BLaER1 (cell line): ENCODE results near the gene LRIG1.

Source experiments
- H3K27ac ChIP-seq: shearing (Covaris generic); formaldehyde crosslinking; 2 replicates; pipeline ENCODE4 v1.8.1; 2022
- H3K27me3 ChIP-seq: shearing (Covaris generic); formaldehyde crosslinking; 2 replicates; pipeline ENCODE4 v1.8.1; 2022
- H3K36me3 ChIP-seq: shearing (Covaris generic); formaldehyde crosslinking; 2 replicates; pipeline ENCODE4 v1.8.1; 2022
- H3K4me1 ChIP-seq: shearing (Covaris generic); formaldehyde crosslinking; 2 replicates; pipeline ENCODE4 v1.8.1; 2022
- H3K4me2 ChIP-seq: shearing (Covaris generic); formaldehyde crosslinking; 2 replicates; pipeline ENCODE4 v1.8.1; 2022
- H3K4me3 ChIP-seq: shearing (Covaris generic); formaldehyde crosslinking; 2 replicates; pipeline ENCODE4 v1.8.1; 2022
- H3K9ac ChIP-seq: shearing (Covaris generic); formaldehyde crosslinking; 2 replicates; pipeline ENCODE4 v1.8.1; 2022
- H3K9me3 ChIP-seq: shearing (Covaris generic); formaldehyde crosslinking; 2 replicates; pipeline ENCODE4 v1.8.1; 2022
- H4K20me1 ChIP-seq: shearing (Covaris generic); formaldehyde crosslinking; 2 replicates; pipeline ENCODE4 v1.8.1; 2022
- Cebpa-rat ChIP-seq: shearing (Covaris generic); IDR thresholded peaks from 2 replicates; pipeline ENCODE4 v1.8.1; 2022

LRIG1 gene

GRCh38 chr3:66342717-66343356, 158.0 kb downstream of the LRIG1 start:
- no peak overlapping the region for H3K27ac ChIP-seq
- H3K4me3 ChIP-seq: no peak overlapping the region
- no peaks in the 10 kb centered on the region; the same call in 1 of the 2 replicates for H4K20me1 ChIP-seq
- H3K4me2 ChIP-seq: no peak overlapping the region
- peaks cover 13% of the 10 kb centered on the region for H3K36me3 ChIP-seq
- TF ChIP-seq Cebpa-rat: no peak
- H3K9me3 ChIP-seq: peaks cover 10% of the 10 kb centered on the region
- H3K9ac ChIP-seq: no peak overlapping the region
- H3K4me1 ChIP-seq: peaks cover 31% of the 10 kb centered on the region
- H3K27me3 ChIP-seq: no peaks in the 10 kb centered on the region

DNA sequence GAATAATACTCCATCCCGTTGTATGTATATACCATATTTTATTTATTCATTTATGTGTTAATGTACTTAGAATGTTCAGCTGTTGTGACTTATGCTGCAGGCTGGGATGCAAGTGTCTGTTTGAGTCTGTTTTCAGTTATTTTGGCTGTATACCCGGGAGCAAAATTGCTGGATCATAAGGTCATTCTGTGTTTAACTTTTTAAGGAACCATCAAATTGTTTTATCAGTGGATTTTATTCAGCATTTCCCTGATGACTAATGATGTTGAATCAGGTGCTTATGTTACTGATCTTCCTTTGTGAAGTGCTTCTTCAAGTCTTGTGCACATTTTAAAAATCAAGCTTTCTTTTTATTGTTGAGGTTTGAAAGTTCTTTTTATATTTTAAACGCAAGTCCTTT, 161.9 kb downstream of the LRIG1 start:
- no peak overlapping the region for H3K27ac ChIP-seq
- peaks cover 11% of the 10 kb centered on the region for H3K4me1 ChIP-seq
- H3K4me3 ChIP-seq: no peak overlapping the region
- no peak overlapping the region for H3K4me2 ChIP-seq
- TF ChIP-seq Cebpa-rat: no peak
- H3K27me3 ChIP-seq: no peaks in the 10 kb centered on the region
- no peak overlapping the region for H3K9ac ChIP-seq
- no peaks in the 10 kb centered on the region for H3K9me3 ChIP-seq
- H3K36me3 ChIP-seq: no peaks in the 10 kb centered on the region
- no peaks in the 10 kb centered on the region; the same call in 1 of the 2 replicates for H4K20me1 ChIP-seq

GRCh38 chr3:66336333-66336766, 164.5 kb downstream of the LRIG1 start:
- Histone ChIP-seq H3K27ac (no peak overlapping the region), H3K4me2 (no peak overlapping the region), H3K27me3 (no peaks in the 10 kb centered on the region), H3K36me3 (no peaks in the 10 kb centered on the region), H3K9ac (no peak overlapping the region), H3K9me3 (peaks cover 10% of the 10 kb centered on the region; the same call in 1 of the 2 replicates), H4K20me1 (no peaks in the 10 kb centered on the region; the same call in 1 of the 2 replicates), H3K4me1 (no peaks in the 10 kb centered on the region; the same call in 1 of the 2 replicates), H3K4me3 (no peak overlapping the region)
- TF ChIP-seq Cebpa-rat: no peak

DNA sequence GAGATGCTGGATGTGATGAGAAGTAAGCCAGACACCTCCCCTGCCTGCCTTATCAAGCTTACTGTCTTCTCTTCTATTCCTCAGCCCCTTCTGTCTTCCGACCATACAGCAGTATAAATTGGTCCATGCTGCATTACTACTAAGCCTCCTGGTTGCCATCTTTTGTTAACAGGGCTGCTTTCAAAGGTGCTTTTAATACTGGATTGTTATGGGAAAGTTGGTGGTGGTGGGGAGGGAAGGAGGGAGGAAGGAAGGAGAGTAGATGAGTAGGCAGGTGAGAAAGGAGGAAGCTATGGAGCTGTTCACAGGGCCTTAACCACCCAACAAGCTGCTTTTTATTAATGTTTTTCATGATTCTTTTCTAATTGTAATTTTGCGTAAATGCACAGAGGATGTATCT, 165.2 kb downstream of the LRIG1 start:
- Histone ChIP-seq H3K27me3 (no peaks in the 10 kb centered on the region), H3K27ac (no peak overlapping the region), H3K4me1 (no peaks in the 10 kb centered on the region; the same call in 1 of the 2 replicates), H3K36me3 (no peaks in the 10 kb centered on the region), H4K20me1 (no peaks in the 10 kb centered on the region), H3K4me2 (no peak overlapping the region), H3K9me3 (peaks cover 10% of the 10 kb centered on the region; the same call in 1 of the 2 replicates), H3K9ac (no peak overlapping the region), H3K4me3 (no peak overlapping the region)
- TF ChIP-seq Cebpa-rat: no peak
